H1 (cell line): ENCODE results near the gene SLC25A24. TPM values are rescaled to one million over a fixed set of nuclear protein-coding genes. Genes with fewer than 3 reads are reported as not detected.

Source experiments
- SRF ChIP-seq: IDR thresholded peaks from 2 replicates; pipeline ENCODE4 v1.6.1; 2011; ENCODE audit warnings: mild to moderate bottlenecking, low read depth, low read length, moderate library complexity
- polyA plus RNA-seq, 7 experiments: library from polyadenylated mRNA; depleted of rRNA in 3 of 7; stranded (reverse) in 5 of 7; unstranded in 2 of 7; fragments of >200 nt in 5 of 7; fragments of 200-250 nt in 2 of 7; gene quantifications; 1 replicate in 5 of 7; 2 replicates in 1 of 7; 4 replicates in 1 of 7; pipeline versions ENCODE4 v1.2.1 to v1.2.3, GENCODE V29; 2011 to 2013; ENCODE audit warnings: missing spikeins in 2 of 7, mixed read lengths in 2 of 7
- total RNA-seq: library from RNA; stranded (reverse); fragmentation: NEBNext Ultra II Directional; extraction: Animal tissue kit (Norgen Biotek cat#: 25700); gene quantifications from 2 replicates; pipeline ENCODE4 v1.2.1, GENCODE V29; 2021
- TF ChIP-seq, protein P1 (sequence below): fragments of 300-600 bp; sonication (generic); IDR thresholded peaks from 2 replicates; pipeline ENCODE4 v1.7.1; 2012; ENCODE audit warnings: low read length, moderate library complexity, mild to moderate bottlenecking, inconsistent platforms; ENCODE audit not compliant: insufficient replicate concordance

SLC25A24 gene
- total and polyA plus RNA-seq, 2 of the 8 experiments (the other 6 are each of a cell fraction or from before 2014, with no cell fraction given): 13.6 to 40.6 TPM

DNA sequence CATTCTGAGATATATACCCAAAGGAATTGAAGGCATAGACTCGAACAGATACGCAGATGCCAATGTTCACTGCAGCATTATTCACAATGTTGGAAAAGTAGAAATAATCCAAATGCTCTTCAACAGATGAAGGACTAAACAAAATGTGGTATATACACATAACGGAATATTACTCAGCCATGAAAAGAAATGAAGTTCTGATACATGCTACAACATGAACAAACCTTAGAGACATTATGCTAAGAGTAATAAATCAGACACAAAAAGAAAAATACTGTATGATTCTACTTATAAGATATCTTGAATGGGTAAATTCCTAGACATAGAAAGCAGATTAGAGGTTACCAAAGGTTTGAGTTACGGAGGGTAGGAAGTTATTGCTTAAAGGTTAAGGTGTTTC, 57.9 kb downstream of the SLC25A24 start (continued):
- TF ChIP-seq, protein P1, sequence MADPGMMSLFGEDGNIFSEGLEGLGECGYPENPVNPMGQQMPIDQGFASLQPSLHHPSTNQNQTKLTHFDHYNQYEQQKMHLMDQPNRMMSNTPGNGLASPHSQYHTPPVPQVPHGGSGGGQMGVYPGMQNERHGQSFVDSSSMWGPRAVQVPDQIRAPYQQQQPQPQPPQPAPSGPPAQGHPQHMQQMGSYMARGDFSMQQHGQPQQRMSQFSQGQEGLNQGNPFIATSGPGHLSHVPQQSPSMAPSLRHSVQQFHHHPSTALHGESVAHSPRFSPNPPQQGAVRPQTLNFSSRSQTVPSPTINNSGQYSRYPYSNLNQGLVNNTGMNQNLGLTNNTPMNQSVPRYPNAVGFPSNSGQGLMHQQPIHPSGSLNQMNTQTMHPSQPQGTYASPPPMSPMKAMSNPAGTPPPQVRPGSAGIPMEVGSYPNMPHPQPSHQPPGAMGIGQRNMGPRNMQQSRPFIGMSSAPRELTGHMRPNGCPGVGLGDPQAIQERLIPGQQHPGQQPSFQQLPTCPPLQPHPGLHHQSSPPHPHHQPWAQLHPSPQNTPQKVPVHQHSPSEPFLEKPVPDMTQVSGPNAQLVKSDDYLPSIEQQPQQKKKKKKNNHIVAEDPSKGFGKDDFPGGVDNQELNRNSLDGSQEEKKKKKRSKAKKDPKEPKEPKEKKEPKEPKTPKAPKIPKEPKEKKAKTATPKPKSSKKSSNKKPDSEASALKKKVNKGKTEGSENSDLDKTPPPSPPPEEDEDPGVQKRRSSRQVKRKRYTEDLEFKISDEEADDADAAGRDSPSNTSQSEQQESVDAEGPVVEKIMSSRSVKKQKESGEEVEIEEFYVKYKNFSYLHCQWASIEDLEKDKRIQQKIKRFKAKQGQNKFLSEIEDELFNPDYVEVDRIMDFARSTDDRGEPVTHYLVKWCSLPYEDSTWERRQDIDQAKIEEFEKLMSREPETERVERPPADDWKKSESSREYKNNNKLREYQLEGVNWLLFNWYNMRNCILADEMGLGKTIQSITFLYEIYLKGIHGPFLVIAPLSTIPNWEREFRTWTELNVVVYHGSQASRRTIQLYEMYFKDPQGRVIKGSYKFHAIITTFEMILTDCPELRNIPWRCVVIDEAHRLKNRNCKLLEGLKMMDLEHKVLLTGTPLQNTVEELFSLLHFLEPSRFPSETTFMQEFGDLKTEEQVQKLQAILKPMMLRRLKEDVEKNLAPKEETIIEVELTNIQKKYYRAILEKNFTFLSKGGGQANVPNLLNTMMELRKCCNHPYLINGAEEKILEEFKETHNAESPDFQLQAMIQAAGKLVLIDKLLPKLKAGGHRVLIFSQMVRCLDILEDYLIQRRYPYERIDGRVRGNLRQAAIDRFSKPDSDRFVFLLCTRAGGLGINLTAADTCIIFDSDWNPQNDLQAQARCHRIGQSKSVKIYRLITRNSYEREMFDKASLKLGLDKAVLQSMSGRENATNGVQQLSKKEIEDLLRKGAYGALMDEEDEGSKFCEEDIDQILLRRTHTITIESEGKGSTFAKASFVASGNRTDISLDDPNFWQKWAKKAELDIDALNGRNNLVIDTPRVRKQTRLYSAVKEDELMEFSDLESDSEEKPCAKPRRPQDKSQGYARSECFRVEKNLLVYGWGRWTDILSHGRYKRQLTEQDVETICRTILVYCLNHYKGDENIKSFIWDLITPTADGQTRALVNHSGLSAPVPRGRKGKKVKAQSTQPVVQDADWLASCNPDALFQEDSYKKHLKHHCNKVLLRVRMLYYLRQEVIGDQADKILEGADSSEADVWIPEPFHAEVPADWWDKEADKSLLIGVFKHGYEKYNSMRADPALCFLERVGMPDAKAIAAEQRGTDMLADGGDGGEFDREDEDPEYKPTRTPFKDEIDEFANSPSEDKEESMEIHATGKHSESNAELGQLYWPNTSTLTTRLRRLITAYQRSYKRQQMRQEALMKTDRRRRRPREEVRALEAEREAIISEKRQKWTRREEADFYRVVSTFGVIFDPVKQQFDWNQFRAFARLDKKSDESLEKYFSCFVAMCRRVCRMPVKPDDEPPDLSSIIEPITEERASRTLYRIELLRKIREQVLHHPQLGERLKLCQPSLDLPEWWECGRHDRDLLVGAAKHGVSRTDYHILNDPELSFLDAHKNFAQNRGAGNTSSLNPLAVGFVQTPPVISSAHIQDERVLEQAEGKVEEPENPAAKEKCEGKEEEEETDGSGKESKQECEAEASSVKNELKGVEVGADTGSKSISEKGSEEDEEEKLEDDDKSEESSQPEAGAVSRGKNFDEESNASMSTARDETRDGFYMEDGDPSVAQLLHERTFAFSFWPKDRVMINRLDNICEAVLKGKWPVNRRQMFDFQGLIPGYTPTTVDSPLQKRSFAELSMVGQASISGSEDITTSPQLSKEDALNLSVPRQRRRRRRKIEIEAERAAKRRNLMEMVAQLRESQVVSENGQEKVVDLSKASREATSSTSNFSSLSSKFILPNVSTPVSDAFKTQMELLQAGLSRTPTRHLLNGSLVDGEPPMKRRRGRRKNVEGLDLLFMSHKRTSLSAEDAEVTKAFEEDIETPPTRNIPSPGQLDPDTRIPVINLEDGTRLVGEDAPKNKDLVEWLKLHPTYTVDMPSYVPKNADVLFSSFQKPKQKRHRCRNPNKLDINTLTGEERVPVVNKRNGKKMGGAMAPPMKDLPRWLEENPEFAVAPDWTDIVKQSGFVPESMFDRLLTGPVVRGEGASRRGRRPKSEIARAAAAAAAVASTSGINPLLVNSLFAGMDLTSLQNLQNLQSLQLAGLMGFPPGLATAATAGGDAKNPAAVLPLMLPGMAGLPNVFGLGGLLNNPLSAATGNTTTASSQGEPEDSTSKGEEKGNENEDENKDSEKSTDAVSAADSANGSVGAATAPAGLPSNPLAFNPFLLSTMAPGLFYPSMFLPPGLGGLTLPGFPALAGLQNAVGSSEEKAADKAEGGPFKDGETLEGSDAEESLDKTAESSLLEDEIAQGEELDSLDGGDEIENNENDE: no peak
- no peak for TF ChIP-seq SRF
- TF ChIP-seq, all 59 proteins: peak for 0
